Loucy (cell line): ENCODE measurements around the gene HPGDS.

Experiments
- CTCF ChIP-seq: fragments of 200-600 bp; sonication (generic); conservative IDR thresholded peaks from 2 replicates; pipeline ENCODE4 v1.5.1; 2014; ENCODE audit warnings: mild to moderate bottlenecking, antibody characterized with exemption, low read length
- EZH2phosphoT487 ChIP-seq: fragments of 200-600 bp; IDR thresholded peaks from 2 replicates; pipeline ENCODE4 v1.6.1; 2018; ENCODE audit warnings: antibody characterized with exemption, mild to moderate bottlenecking, moderate library complexity, borderline replicate concordance

GRCh38 chr4:94351319-94351718 lies 8.7 kb upstream of the HPGDS start:
- TF ChIP-seq CTCF (no peak), EZH2phosphoT487 (no peak)
